Activated CD4-positive, alpha-beta T cell treated with anti-CD3 and anti-CD28 coated beads for 36 hours (primary cell): ENCODE results near the gene ADIPOQ. TPM values are rescaled to one million over a fixed set of nuclear protein-coding genes. Genes with fewer than 3 reads are reported as not detected.
"Not testable (repeated sequence)": the region's sequence is repeated elsewhere in the genome, so short reads cannot be mapped to it uniquely, and the experiment has no call there.

Source experiments
- ATAC-seq: fragments of 200-7000 bp; cut with Tn5 transposase; one replicate; pipeline ENCODE4 v1.10.0; 2021; ENCODE audit warnings: mild to moderate bottlenecking, moderate library complexity
- CTCF ChIA-PET: fragments of 350-600 bp; sonication (Branson Sonifier 250); formaldehyde crosslinking; loops from one replicate; lab custom pipeline; 2021; ENCODE audit warnings: antibody characterized with exemption; lab: Charles Lee
- POLR2A ChIA-PET: fragments of 350-600 bp; sonication (Branson Sonifier 250); formaldehyde crosslinking; loops from one replicate; lab custom pipeline; 2021; ENCODE audit warnings: antibody characterized with exemption, inconsistent platforms; lab: Charles Lee
- DNase-seq: peaks from one replicate; pipeline ENCODE4 v3.0.0-alpha.2; 2020
- H3K27ac Mint-ChIP-seq: one replicate; pipeline ENCODE4 v1.8.0; 2021; ENCODE audit warnings: mixed read lengths
- H3K27me3 Mint-ChIP-seq: one replicate; pipeline ENCODE4 v1.8.0; 2021; ENCODE audit warnings: mixed read lengths
- H3K36me3 Mint-ChIP-seq: one replicate; pipeline ENCODE4 v1.8.0; 2021; ENCODE audit warnings: low read depth, mixed read lengths
- H3K4me1 Mint-ChIP-seq: one replicate; pipeline ENCODE4 v1.8.0; 2021; ENCODE audit warnings: mixed read lengths
- H3K4me3 Mint-ChIP-seq: one replicate; pipeline ENCODE4 v1.8.0; 2021; ENCODE audit warnings: mild to moderate bottlenecking, moderate library complexity, mixed read lengths
- H3K9me3 Mint-ChIP-seq: one replicate; pipeline ENCODE4 v1.8.0; 2021; ENCODE audit warnings: low read depth, mixed read lengths
- intact Hi-C, 2 experiments: fragments of 100-400 bp; cut with DNase I in 1 of 2; cut with micrococcal nuclease in 1 of 2; formaldehyde crosslinking; loops; one replicate each; pipeline versions ENCODE4 v1.14.2 to v1.15.1; 2022 to 2024; cut with DNase I, micrococcal nuclease
- total RNA-seq, 2 experiments: library from RNA; stranded (reverse); gene quantifications; one replicate each; pipeline ENCODE4 v1.2.3, GENCODE V29; 2021

ADIPOQ gene
- total RNA-seq, 2 experiments from 2014 or later = not detected

- Mint-ChIP-seq H3K36me3 (no peaks in the 10 kb centered on the region), H3K27ac (no peak overlapping the region), H3K4me1 (peaks cover 18% of the 10 kb centered on the region), H3K9me3 (no peaks in the 10 kb centered on the region), H3K4me3 (no peak overlapping the region), H3K27me3 (peaks cover 7% of the 10 kb centered on the region)
- intact Hi-C loops = loop anchor here in 1 of 2 experiments (5.0 kb wide), 2 partner anchors 35 to 180 kb away; no protein-coding TSS in a partner anchor
- DNase-seq (no peak), ATAC-seq (no peak)
- ChIA-PET POLR2A (interaction anchor here (0.8 kb wide), 1 partner anchor 85 kb away, joined by 3 read pairs; no protein-coding TSS in a partner anchor), CTCF (interaction anchor here (0.6 to 5.7 kb wide), 7 partner anchors 34 to 317 kb away, joined by 3 to 69 read pairs (median 3); no protein-coding TSS in a partner anchor)
Measured at GRCh38 chr3:186847437-186847836, 4.9 kb downstream of the ADIPOQ start.

GRCh38 chr3:186849374-186849975 lies 7.0 kb downstream of the ADIPOQ start:
- Mint-ChIP-seq H3K27ac (peak overlapping the region; percentile 52), H3K27me3 (peaks cover 7% of the 10 kb centered on the region), H3K36me3 (no peaks in the 10 kb centered on the region), H3K4me1 (peaks cover 18% of the 10 kb centered on the region), H3K4me3 (no peak overlapping the region), H3K9me3 (no peaks in the 10 kb centered on the region)
- intact Hi-C loops = loop anchor here (1.0 to 5.0 kb wide), 8 partner anchors 33 to 316 kb away; partner anchors contain the start of gene ST6GAL1 (in 1 of the 2)
- ATAC-seq = peak; percentile 90
- DNase-seq = peak; percentile 32
- ChIA-PET CTCF (interaction anchor here (0.6 to 5.7 kb wide), 59 partner anchors 8 to 1965 kb away, joined by 3 to 69 read pairs (median 4); partner anchors contain the start of genes RPL39L and ST6GAL1), POLR2A (interaction anchor here (0.6 to 1.4 kb wide), 2 partner anchors 64 to 177 kb away, joined by 3 to 5 read pairs; no protein-coding TSS in a partner anchor)

- POLR2A ChIA-PET, H3K27ac Mint-ChIP-seq: not testable (repeated sequence)
- CTCF ChIA-PET = interaction anchor here (0.5 to 0.7 kb wide), 4 partner anchors 40 to 751 kb away, joined by 3 to 5 read pairs (median 3); no protein-coding TSS in a partner anchor
Measured at GRCh38 chr3:186851835-186852234, 9.3 kb downstream of the ADIPOQ start.

GRCh38 chr3:186852994-186853393 lies 10.5 kb downstream of the ADIPOQ start:
- no peak overlapping the region for H3K4me3 Mint-ChIP-seq
- no peaks in the 10 kb centered on the region for H3K36me3 Mint-ChIP-seq
- H3K9me3 Mint-ChIP-seq = peaks cover 2% of the 10 kb centered on the region
- no peak for ATAC-seq
- H3K4me1 Mint-ChIP-seq = peaks cover 18% of the 10 kb centered on the region
- POLR2A ChIA-PET = no interaction called here
- intact Hi-C loops = no loop called here
- CTCF ChIA-PET = interaction anchor here (0.7 to 1.2 kb wide), 4 partner anchors 15 to 315 kb away, joined by 3 read pairs; no protein-coding TSS in a partner anchor
- H3K27me3 Mint-ChIP-seq = no peaks in the 10 kb centered on the region
- H3K27ac Mint-ChIP-seq = no peak overlapping the region
- DNase-seq = no peak

More at GRCh38 chr3:186851835-186852234, 9.3 kb downstream of the ADIPOQ start:
- DNase-seq, intact Hi-C loops, ATAC-seq, H3K36me3 Mint-ChIP-seq, H3K4me3 Mint-ChIP-seq, H3K9me3 Mint-ChIP-seq, H3K27me3 Mint-ChIP-seq: not testable (repeated sequence)
- peaks cover 18% of the 10 kb centered on the region for H3K4me1 Mint-ChIP-seq

- CTCF ChIA-PET = interaction anchor here (0.7 kb wide), 1 partner anchor 45 kb away, joined by 3 read pairs; no protein-coding TSS in a partner anchor
- H3K4me3 Mint-ChIP-seq = no peak overlapping the region
- ATAC-seq = no peak
Measured at GRCh38 chr3:186854146-186854545, 11.6 kb downstream of the ADIPOQ start.

GRCh38 chr3:186854954-186855353 lies 12.4 kb downstream of the ADIPOQ start:
- ChIA-PET POLR2A (no interaction called here), CTCF (interaction anchor here (1.2 kb wide), 1 partner anchor 194 kb away, joined by 4 read pairs; no protein-coding TSS in a partner anchor)
- no peak overlapping the region for H3K27ac Mint-ChIP-seq
- no peaks in the 10 kb centered on the region for H3K27me3 Mint-ChIP-seq
- DNase-seq (no peak), ATAC-seq (no peak)
- peaks cover 14% of the 10 kb centered on the region for H3K4me1 Mint-ChIP-seq
- H3K4me3 Mint-ChIP-seq = no peak overlapping the region
- H3K9me3 Mint-ChIP-seq = peaks cover 8% of the 10 kb centered on the region
- peaks cover 3% of the 10 kb centered on the region for H3K36me3 Mint-ChIP-seq
- intact Hi-C loops = loop anchor here in 1 of 2 experiments (2.0 kb wide), 1 partner anchor 16 kb away; no protein-coding TSS in a partner anchor

More at GRCh38 chr3:186854146-186854545, 11.6 kb downstream of the ADIPOQ start:
- POLR2A ChIA-PET = no interaction called here
- Mint-ChIP-seq H3K27ac (no peak overlapping the region), H3K4me1 (peaks cover 18% of the 10 kb centered on the region), H3K27me3 (no peaks in the 10 kb centered on the region), H3K9me3 (peaks cover 2% of the 10 kb centered on the region), H3K36me3 (no peaks in the 10 kb centered on the region)
- no peak for DNase-seq
- intact Hi-C loops = loop anchor here in 1 of 2 experiments (2.0 kb wide), 1 partner anchor 17 kb away; no protein-coding TSS in a partner anchor

- Mint-ChIP-seq H3K4me3 (no peak overlapping the region), H3K27ac (no peak overlapping the region), H3K9me3 (peaks cover 8% of the 10 kb centered on the region), H3K36me3 (peaks cover 3% of the 10 kb centered on the region), H3K4me1 (peaks cover 19% of the 10 kb centered on the region), H3K27me3 (no peaks in the 10 kb centered on the region)
- DNase-seq (no peak), ATAC-seq (no peak)
- ChIA-PET POLR2A (no interaction called here), CTCF (interaction anchor here (0.6 to 1.8 kb wide), 5 partner anchors 8 to 303 kb away, joined by 3 to 5 read pairs (median 4); partner anchors contain the start of gene RPL39L)
- intact Hi-C loops = no loop called here
Measured at GRCh38 chr3:186857743-186858142, 15.2 kb downstream of the ADIPOQ start.

- ATAC-seq, H3K27me3 Mint-ChIP-seq, CTCF ChIA-PET, DNase-seq, intact Hi-C loops, POLR2A ChIA-PET, H3K9me3 Mint-ChIP-seq, H3K27ac Mint-ChIP-seq, H3K36me3 Mint-ChIP-seq, H3K4me3 Mint-ChIP-seq: not testable (repeated sequence)
- peaks cover 28% of the 10 kb centered on the region for H3K4me1 Mint-ChIP-seq
Measured at GRCh38 chr3:186865215-186865853, 22.8 kb downstream of the ADIPOQ start.

- not testable (repeated sequence) for H3K4me3 Mint-ChIP-seq
Measured at GRCh38 chr3:186866095-186866494, 23.6 kb downstream of the ADIPOQ start.

GRCh38 chr3:186869253-186870100 lies 27.0 kb downstream of the ADIPOQ start:
- Mint-ChIP-seq H3K36me3 (no peaks in the 10 kb centered on the region), H3K4me1 (peaks cover 28% of the 10 kb centered on the region), H3K27ac (no peak overlapping the region), H3K4me3 (no peak overlapping the region), H3K27me3 (no peaks in the 10 kb centered on the region), H3K9me3 (no peaks in the 10 kb centered on the region)
- intact Hi-C loops = loop anchor here in 1 of 2 experiments (2.0 kb wide), 2 partner anchors 13 to 15 kb away; no protein-coding TSS in a partner anchor
- ChIA-PET CTCF (interaction anchor here (0.6 to 1.7 kb wide), 4 partner anchors 10 to 63 kb away, joined by 3 to 6 read pairs (median 3); no protein-coding TSS in a partner anchor), POLR2A (no interaction called here)
- ATAC-seq (peak; percentile 83), DNase-seq (peak; percentile 12)

More at GRCh38 chr3:186866095-186866494, 23.6 kb downstream of the ADIPOQ start:
- H3K36me3 Mint-ChIP-seq, POLR2A ChIA-PET, H3K9me3 Mint-ChIP-seq, DNase-seq, intact Hi-C loops, CTCF ChIA-PET, ATAC-seq, H3K27me3 Mint-ChIP-seq, H3K27ac Mint-ChIP-seq: not testable (repeated sequence)
- H3K4me1 Mint-ChIP-seq = peaks cover 29% of the 10 kb centered on the region
